IPS DF 19.7 (cell line): ENCODE results near the gene NAB1.
A peak's percentile ranks its signal among the peaks of the same experiment; 100 is the strongest.
"Not testable (repeated sequence)": the region's sequence is repeated elsewhere in the genome, so short reads cannot be mapped to it uniquely, and the experiment has no call there.

ENCODE experiments used
- DNase-seq: peaks from one replicate; pipeline ENCODE4 v3.0.0-alpha.2; 2013; ENCODE audit warnings: low read depth, low spot score

Gene NAB1

DNA sequence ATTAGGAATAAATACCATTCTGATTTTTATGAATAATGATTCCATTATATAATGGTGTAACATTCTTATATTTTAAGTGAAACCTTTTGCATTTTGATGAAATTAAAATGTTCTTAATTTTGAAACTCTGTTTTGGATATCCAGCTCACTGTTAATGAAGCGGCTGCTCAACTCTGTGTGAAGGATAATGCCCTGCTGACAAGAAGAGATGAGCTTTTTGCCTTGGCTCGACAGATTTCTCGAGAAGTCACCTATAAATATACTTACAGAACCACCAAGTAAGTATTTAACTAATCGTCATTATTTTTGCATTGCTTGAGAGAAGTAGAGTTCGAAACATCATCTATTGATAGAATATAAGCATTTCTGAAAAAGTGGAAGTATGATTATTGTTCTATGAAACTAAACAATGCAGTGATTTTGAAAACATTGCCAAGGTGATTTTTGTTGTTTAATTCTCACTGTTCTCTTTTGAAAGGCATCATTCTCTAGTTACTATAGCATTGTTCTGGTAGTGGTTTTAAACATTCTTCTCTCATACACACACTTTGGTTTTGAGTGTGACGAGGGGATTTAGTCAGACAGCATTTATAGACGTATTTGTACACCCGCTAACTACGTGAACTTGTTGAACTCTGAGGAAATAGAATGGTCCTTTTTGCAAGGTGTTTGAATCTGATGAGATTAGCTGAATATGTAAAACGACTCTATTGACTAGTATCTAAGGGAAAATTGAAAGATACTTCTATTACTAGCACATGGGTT, 21.5 kb downstream of the NAB1 start:
- DNase-seq = no peak

DNA sequence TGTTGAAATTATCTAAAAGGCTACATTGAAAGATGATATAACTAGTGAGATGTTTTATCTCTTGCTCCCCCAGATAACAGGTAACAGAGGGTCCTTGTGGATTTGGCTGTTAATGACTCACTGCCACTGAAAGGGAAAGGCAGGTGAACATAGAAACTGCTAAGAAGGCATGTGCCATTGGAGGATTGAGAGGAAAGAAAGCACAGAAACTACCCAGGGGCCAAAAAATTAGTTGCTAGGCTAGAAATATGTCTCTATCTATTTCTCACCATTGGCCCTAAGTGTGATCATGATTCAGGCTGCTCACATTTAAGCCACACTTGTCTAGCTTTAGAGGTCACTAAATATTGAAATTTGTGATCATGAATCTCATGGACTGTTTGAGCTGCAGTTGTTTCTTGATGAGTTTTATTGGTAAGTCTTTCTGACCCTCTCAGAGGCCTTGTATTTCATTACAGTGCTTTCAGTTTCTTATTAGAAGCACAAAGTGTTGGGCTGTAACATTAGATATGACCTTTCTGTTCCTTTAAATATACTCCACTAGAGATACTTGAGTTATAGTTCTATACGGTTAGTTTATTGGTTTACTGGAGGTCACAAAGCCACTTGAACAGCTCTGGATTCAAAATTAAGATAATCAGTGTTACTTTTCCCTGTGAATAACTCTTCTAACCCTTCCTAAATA, 26.2 kb downstream of the NAB1 start:
- DNase-seq = no peak

DNA sequence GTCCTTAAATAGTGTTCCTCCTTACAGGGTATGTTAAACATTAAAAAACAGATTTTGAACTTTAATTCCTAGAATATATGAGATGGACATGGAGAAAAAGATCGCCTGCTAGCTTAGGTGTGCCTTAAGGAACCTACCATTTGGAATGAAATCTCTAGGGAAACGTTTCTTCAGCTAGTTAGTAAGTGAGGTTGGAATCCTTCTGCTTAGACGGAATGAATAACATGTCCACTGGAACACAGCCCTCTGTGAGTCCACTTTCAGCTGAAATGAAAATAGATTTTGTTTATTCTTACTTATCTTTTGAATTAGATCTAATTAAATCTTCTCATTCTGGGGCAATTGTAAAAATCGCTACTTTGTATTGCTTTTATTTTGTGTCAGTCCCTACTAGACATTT, 28.4 kb downstream of the NAB1 start:
- no peak for DNase-seq

DNA sequence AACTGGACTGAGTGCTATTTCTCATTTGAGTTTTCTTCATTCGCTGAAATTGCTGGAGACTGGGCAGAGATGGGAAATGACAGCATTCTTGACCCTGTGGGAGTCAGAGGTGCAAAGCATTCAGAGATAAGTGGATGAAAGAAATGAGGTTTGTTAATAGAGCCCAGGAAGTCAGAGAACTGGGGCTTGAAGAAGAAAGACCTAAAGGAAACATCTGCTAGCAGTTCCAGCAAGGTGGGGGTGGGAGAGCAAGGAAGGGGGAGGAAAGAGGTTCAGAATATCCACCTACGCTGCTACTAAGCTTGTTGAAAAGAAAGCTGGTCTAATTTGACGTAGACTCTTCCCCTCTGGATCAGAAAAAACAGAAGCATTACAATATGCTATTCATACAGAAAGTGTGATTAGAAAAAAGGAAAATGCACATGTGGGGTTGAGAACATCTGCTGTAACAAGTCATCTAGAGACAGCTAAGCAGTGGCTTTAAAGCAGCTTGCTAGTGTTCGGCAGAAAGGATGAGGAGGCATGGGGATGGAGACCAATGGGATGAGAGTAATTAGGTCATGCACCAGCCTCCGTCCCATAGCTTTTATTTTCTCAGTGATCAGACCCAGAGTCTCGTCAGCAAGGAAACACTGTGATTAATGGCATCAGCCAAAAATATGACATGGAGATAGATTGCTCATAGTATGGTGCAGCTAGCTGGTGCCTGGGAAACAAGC, 29.7 kb downstream of the NAB1 start:
- DNase-seq = no peak

- no peak for DNase-seq
Measured at GRCh38 chr2:190679391-190679790, 30.5 kb downstream of the NAB1 start.

DNA sequence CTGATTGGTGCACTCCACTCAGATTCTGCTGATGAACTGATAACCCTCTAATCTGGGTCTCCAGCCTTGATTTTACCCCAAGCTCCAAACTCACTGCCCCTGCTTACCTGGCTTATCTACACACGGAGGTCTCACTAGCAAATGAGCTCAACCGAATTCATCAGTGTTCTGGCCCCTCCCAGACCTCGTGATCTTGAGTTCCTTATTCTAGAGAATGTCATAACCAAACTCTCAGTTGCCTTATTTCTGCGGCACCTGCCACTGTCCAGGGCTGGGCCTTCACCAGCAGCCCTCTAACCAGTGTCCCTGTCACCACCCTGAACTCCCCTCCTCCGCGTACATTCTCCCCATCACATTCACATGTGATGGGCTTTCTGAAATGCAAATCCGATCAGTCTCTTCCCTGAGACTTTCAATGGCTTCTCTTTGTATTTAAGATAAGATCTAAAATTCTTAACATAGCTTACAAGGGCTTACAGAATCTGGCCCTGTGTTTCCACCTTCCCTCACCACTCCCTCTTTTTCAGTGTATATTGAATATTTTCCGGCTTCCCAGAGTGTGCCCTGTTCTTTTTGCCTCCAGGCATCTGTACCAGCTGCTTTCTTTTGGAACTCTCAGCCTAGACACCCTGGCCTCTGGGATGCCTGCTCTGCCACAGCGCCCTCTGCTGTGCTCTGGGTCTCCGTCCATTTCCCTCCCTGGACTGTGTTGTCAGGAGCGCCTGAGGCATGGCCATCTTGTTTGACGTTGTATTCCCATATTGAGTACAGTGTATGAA, 31.1 kb downstream of the NAB1 start:
- DNase-seq = peak; percentile 67

DNA sequence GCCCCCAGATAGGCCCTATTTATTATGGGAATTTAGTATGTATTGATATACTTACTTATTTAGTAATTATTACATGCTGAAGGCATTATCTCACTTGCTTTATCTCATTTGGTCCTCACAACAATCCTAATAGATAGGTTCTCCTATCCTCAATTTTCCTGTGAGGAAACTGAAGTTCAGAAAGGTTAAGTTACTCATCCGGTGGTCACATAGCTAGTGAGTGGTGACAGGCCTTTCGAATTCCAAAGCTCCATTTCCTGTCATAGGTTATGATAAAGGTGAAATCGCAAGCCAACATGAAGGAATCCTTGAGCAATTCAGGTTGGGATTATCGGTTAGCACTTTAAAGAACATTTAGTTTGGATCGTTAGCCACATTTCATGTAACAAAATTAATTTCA, 33.3 kb downstream of the NAB1 start:
- no peak for DNase-seq

DNA sequence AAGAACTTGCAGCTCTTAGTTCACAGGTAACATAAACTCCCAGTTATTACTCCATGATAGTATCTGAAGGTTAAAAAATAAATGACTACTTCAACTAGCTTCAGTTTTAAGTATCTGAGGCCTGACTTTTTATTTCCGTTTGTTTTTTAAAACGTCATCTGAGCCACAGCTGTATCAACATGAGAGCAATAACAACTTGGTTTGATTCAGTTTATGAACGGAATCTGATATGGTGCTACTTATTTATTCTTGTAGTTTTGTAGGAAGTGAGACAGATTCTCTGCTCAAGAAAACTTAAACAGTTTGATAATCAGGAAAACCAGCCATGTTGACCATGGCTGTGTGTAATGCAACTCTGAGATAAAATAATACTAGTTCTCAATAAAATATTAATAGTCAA, 34.9 kb downstream of the NAB1 start:
- DNase-seq = no peak

DNA sequence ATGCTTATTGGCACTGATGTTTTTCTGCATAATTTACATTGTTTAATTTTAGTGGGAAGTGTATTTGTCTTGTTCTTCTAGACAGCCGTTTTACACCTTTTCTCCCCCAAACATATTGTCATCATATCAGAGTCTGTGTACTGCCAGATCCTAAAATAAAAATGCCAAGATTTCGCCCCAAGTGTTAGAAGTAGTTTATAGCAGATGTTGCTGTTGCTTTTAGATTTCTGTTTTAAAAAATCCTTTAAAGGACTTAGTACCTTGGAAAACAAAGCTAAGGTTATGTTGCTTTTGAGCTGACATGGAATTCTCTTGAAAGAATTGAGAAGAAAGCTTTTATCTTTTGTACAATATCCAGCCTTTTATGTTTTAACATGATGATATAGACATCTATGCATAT, 36.0 kb downstream of the NAB1 start:
- no peak for DNase-seq

DNA sequence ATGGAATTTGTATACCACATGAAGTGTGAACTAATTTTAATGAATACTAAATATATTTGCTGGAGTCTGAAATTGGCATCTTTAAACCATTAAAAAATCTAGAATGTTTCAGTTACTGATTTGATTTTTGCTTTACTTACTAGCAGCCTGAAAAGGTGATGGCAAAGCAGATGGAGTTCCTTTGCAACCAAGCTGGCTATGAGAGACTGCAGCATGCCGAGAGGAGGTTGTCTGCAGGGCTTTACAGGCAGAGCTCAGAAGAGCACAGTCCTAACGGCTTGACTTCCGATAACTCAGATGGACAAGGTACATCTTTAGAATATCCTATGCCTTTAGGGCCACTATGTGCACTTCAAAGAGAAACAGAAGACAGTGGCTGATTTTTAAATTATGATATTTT, 36.5 kb downstream of the NAB1 start:
- DNase-seq = no peak

GRCh38 chr2:190693533-190694232, 44.8 kb downstream of the NAB1 start:
- DNase-seq = no peak

GRCh38 chr2:190694479-190694878, 45.6 kb downstream of the NAB1 start:
- no peak for DNase-seq

DNA sequence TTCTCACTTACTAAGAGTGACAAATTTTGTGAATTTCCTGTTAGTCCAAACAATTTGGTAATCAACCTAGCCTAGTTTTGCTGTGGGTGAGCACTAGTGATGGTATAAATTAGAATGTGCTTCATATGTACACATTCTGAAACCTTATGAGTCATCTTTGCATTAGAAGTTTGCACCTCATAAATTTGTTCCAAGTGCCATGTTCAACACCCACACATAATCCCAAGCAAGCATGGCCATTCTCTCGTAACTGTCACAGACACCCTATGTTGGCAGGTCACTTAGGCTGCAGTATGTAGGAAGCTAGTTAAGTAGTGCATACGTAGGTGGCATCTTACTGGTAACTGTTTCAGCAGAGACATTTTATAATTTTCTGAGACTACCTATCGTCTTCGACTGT, 46.9 kb downstream of the NAB1 start:
- DNase-seq = no peak

DNA sequence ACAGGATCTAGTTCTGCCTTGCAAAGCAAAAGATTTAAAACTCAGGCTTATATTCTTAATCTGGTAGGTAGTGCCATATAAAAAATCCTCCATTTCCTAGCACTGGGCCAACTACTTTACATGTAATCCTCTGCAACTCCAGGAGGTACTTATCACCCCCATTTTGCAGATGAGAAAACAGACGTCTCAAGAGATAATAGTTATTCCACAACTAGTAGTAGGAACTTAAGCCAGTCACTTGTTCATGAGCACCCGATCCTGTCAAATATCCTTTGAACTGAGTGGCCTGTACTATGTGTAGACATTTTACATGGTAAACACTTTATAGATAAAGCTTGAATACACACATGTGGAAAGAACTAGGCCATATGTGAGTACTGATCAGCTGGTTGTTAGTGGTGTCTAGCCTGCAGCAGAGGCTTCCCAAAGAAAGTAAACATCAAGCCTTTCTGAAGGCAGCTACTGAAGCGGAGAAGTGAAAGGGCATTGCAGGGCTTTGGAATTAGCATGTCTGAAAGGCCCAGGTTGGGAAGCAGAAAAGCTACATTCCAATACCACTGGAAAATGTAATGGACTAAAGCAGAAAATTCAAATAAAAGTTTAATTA, 48.0 kb downstream of the NAB1 start:
- peak; percentile 38 for DNase-seq

DNA sequence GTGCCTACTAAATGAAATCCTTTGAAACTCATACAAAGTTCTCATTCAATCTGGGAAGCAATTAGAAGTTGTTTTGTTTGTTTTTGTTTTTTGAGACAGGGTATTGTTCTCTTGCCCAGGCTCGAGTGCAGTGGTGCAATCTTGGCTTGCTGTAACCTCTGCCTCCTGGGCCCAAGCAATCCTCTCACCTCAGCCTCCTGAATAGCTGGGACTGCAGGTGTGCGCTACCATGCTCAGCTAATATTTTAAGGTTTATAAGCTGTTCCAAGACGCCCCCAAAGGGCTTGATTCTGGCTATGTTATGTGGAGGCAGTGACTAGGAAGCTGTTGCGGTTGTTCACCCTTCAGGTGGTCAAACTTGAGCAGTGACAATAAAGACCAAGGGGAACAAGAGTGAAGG, 48.5 kb downstream of the NAB1 start:
- no peak for DNase-seq

- peak; percentile 56 for DNase-seq
Measured at GRCh38 chr2:190698895-190699294, 50.0 kb downstream of the NAB1 start.

- no peak for DNase-seq
Measured at GRCh38 chr2:190701586-190701985, 52.7 kb downstream of the NAB1 start.

GRCh38 chr2:190705280-190705679, 56.4 kb downstream of the NAB1 start:
- no peak for DNase-seq

DNA sequence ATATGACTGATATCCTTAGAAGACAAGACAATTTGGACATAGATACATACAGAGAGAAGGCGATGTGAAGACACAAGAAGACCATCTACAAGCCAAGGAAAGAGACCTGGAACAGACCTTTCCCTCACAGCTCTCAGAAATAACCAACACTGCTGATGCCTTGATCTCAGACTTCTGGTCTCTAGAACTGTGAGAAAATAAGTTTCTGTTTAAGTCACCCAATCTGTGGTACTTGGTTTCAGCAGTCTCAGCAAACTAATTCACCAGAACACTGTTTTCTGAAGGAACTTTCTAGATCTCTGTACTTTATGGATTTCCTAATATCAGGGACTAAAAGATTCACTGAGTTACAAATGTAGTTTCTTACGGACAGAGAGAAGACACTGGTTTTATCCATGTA, 58.8 kb downstream of the NAB1 start:
- DNase-seq = no peak

DNA sequence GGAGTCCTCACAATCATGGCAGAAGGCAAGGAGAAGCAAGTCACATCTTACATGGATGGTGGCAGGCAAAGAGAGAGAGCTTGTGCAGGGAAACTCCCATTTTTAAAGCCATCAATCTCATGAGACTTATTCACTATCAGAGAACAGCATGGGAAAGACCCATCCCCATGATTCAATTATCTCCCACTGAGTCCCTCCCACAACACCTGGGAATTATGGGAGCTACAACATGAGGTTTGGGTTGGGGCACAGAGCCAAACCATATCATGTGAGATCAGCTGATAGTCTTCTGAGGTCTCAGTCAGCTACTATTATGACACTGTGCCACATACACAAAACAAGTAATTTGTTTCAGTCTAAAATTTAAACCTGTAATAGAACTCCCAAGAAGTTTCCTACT, 59.8 kb downstream of the NAB1 start:
- not testable (repeated sequence) for DNase-seq

- DNase-seq = no peak
Measured at GRCh38 chr2:190711069-190711468, 62.2 kb downstream of the NAB1 start.
